ENCODE results near the gene RAD50.

The RAD50 gene

GRCh38 chr5:132662004-132662401 is 105.2 kb downstream of the RAD50 start:
- H3K4me1 ChIP-seq (ENCODE audit: control insufficient read depth, low read length) = no peaks in the 10 kb centered on the region
- H3F3A ChIP-seq (ENCODE audit: control insufficient read depth, insufficient read depth) = no peaks in the 10 kb centered on the region
- no peak overlapping the region for H3K4me2 ChIP-seq (ENCODE audit: low read length)
- H3K36me3 ChIP-seq (ENCODE audit: control insufficient read depth, low read length) = no peaks in the 10 kb centered on the region
- TF ChIP-seq CTCF (IDR thresholded peaks at IDR 0.05; ENCODE audit: low read depth, low read length, poor library complexity, severe bottlenecking) (no peak), EZH2phosphoT487 (IDR thresholded peaks at IDR 0.05; ENCODE audit: borderline replicate concordance, low read length) (no peak)
- no peak overlapping the region for H3K4me3 ChIP-seq (ENCODE audit: low read length)
- no peaks in the 10 kb centered on the region for H3K9me3 ChIP-seq (ENCODE audit: control insufficient read depth, insufficient read depth, low read length)
- no peaks in the 10 kb centered on the region for H3K9me2 ChIP-seq (replicated peaks; ENCODE audit: control insufficient read depth, low read length)
- no peak overlapping the region for H3K27ac ChIP-seq (ENCODE audit: low read depth, low read length)
- H4K20me1 ChIP-seq (ENCODE audit: control insufficient read depth, insufficient read depth, low read depth, low read length) = no peaks in the 10 kb centered on the region
- no peaks in the 10 kb centered on the region for H3K27me3 ChIP-seq (ENCODE audit: control insufficient read depth, low read length)
- H3K79me2 ChIP-seq (ENCODE audit: control insufficient read depth, low read length) = no peaks in the 10 kb centered on the region

- H3K27ac ChIP-seq (ENCODE audit: low read depth, low read length) = no peak overlapping the region
- H3F3A ChIP-seq (ENCODE audit: control insufficient read depth, insufficient read depth) = no peaks in the 10 kb centered on the region
- no peaks in the 10 kb centered on the region for H3K9me2 ChIP-seq (replicated peaks; ENCODE audit: control insufficient read depth, low read length)
- no peaks in the 10 kb centered on the region for H3K9me3 ChIP-seq (ENCODE audit: control insufficient read depth, insufficient read depth, low read length)
- no peak overlapping the region for H3K4me3 ChIP-seq (ENCODE audit: low read length)
- H3K36me3 ChIP-seq (ENCODE audit: control insufficient read depth, low read length) = no peaks in the 10 kb centered on the region
- no peaks in the 10 kb centered on the region for H3K79me2 ChIP-seq (ENCODE audit: control insufficient read depth, low read length)
- H3K4me1 ChIP-seq (ENCODE audit: control insufficient read depth, low read length) = no peaks in the 10 kb centered on the region
- no peaks in the 10 kb centered on the region for H3K27me3 ChIP-seq (ENCODE audit: control insufficient read depth, low read length)
- no peak for TF ChIP-seq EZH2phosphoT487 (IDR thresholded peaks at IDR 0.05; ENCODE audit: borderline replicate concordance, low read length)
- no peak for TF ChIP-seq CTCF (IDR thresholded peaks at IDR 0.05; ENCODE audit: low read depth, low read length, poor library complexity, severe bottlenecking)
- no peaks in the 10 kb centered on the region for H4K20me1 ChIP-seq (ENCODE audit: control insufficient read depth, insufficient read depth, low read depth, low read length)
- H3K4me2 ChIP-seq (ENCODE audit: low read length) = no peak overlapping the region
Observed at GRCh38 chr5:132662925-132663770, 106.4 kb downstream of the RAD50 start.

GRCh38 chr5:132663771-132664695 is 107.3 kb downstream of the RAD50 start:
- H3K36me3 ChIP-seq (ENCODE audit: control insufficient read depth, low read length) = no peaks in the 10 kb centered on the region
- H3K9me2 ChIP-seq (replicated peaks; ENCODE audit: control insufficient read depth, low read length) = no peaks in the 10 kb centered on the region
- no peaks in the 10 kb centered on the region for H3K79me2 ChIP-seq (ENCODE audit: control insufficient read depth, low read length)
- no peak overlapping the region for H3K4me3 ChIP-seq (ENCODE audit: low read length)
- H3K27ac ChIP-seq (ENCODE audit: low read depth, low read length) = no peak overlapping the region
- H4K20me1 ChIP-seq (ENCODE audit: control insufficient read depth, insufficient read depth, low read depth, low read length) = no peaks in the 10 kb centered on the region
- TF ChIP-seq EZH2phosphoT487 (IDR thresholded peaks at IDR 0.05; ENCODE audit: borderline replicate concordance, low read length) = no peak
- TF ChIP-seq CTCF (IDR thresholded peaks at IDR 0.05; ENCODE audit: low read depth, low read length, poor library complexity, severe bottlenecking) = no peak
- H3K27me3 ChIP-seq (ENCODE audit: control insufficient read depth, low read length) = no peaks in the 10 kb centered on the region
- H3K9me3 ChIP-seq (ENCODE audit: control insufficient read depth, insufficient read depth, low read length) = no peaks in the 10 kb centered on the region
- H3K4me2 ChIP-seq (ENCODE audit: low read length) = no peak overlapping the region
- no peaks in the 10 kb centered on the region for H3K4me1 ChIP-seq (ENCODE audit: control insufficient read depth, low read length)
- no peaks in the 10 kb centered on the region for H3F3A ChIP-seq (ENCODE audit: control insufficient read depth, insufficient read depth)

All from DOHH2 (cell line).